HUES6 (cell line): ENCODE data around the gene FLOT1.

Source experiments
- H3K27ac ChIP-seq: 2 replicates; pipeline ENCODE4 v1.7.0; 2013; ENCODE audit warnings: low read depth, mild to moderate bottlenecking, low read length, inconsistent platforms
- H3K27me3 ChIP-seq: 2 replicates; pipeline ENCODE4 v1.6.1; 2013; ENCODE audit warnings: low read length; ENCODE audit not compliant: control insufficient read depth, insufficient read depth
- H3K36me3 ChIP-seq: 2 replicates; pipeline ENCODE4 v1.6.1; 2013; ENCODE audit warnings: low read length; ENCODE audit not compliant: control insufficient read depth, insufficient read depth
- H3K4me1 ChIP-seq: 2 replicates; pipeline ENCODE4 v1.6.1; 2013; ENCODE audit warnings: low read length; ENCODE audit not compliant: control insufficient read depth, insufficient read depth
- H3K4me3 ChIP-seq: 2 replicates; pipeline ENCODE4 v1.5.1; 2013; ENCODE audit warnings: low read depth, low read length
- H3K9ac ChIP-seq: one replicate; pipeline ENCODE4 v1.6.1; 2013; ENCODE audit warnings: mild to moderate bottlenecking, low read length
- H3K9me3 ChIP-seq: 2 replicates; pipeline ENCODE4 v1.6.1; 2013; ENCODE audit warnings: low read depth, low read length; ENCODE audit not compliant: control insufficient read depth, insufficient read depth

FLOT1 gene

GRCh38 chr6:30689985-30690384 lies 52.5 kb downstream of the FLOT1 start:
- H3K9ac ChIP-seq = peak overlapping the region; percentile 79
- no peaks in the 10 kb centered on the region for H3K36me3 ChIP-seq
- no peaks in the 10 kb centered on the region for H3K9me3 ChIP-seq
- peak overlapping the region; percentile 95 for H3K4me3 ChIP-seq
- no peaks in the 10 kb centered on the region for H3K27me3 ChIP-seq
- peak overlapping the region; percentile 32; the same call in 1 of the 2 replicates for H3K27ac ChIP-seq
- peaks cover 34% of the 10 kb centered on the region for H3K4me1 ChIP-seq

- Histone ChIP-seq H3K9me3 (no peaks in the 10 kb centered on the region), H3K9ac (peak overlapping the region; percentile 79), H3K36me3 (no peaks in the 10 kb centered on the region), H3K4me1 (peaks cover 38% of the 10 kb centered on the region), H3K27me3 (no peaks in the 10 kb centered on the region), H3K27ac (no peak overlapping the region), H3K4me3 (peak overlapping the region; percentile 95; the same call in 1 of the 2 replicates)
These were observed 53.2 kb downstream of the FLOT1 start for GRCh38 chr6:30689022-30689865.

GRCh38 chr6:30688569-30688968 lies 53.9 kb downstream of the FLOT1 start:
- no peaks in the 10 kb centered on the region for H3K9me3 ChIP-seq
- no peak overlapping the region; the same call in 1 of the 2 replicates for H3K4me3 ChIP-seq
- no peak overlapping the region for H3K9ac ChIP-seq
- H3K27ac ChIP-seq = no peak overlapping the region
- no peaks in the 10 kb centered on the region for H3K27me3 ChIP-seq
- H3K4me1 ChIP-seq = peaks cover 40% of the 10 kb centered on the region
- H3K36me3 ChIP-seq = no peaks in the 10 kb centered on the region

- Histone ChIP-seq H3K36me3 (no peaks in the 10 kb centered on the region), H3K27me3 (no peaks in the 10 kb centered on the region), H3K9ac (peak overlapping the region; percentile 84), H3K4me3 (peak overlapping the region; percentile 79), H3K9me3 (no peaks in the 10 kb centered on the region), H3K4me1 (peaks cover 47% of the 10 kb centered on the region), H3K27ac (peak overlapping the region; percentile 70; the same call in 1 of the 2 replicates)
These were observed 54.6 kb downstream of the FLOT1 start for GRCh38 chr6:30687659-30688431.

GRCh38 chr6:30686908-30687658 lies 55.4 kb downstream of the FLOT1 start:
- Histone ChIP-seq H3K9ac (peak overlapping the region; percentile 84), H3K4me3 (peak overlapping the region; percentile 79), H3K36me3 (no peaks in the 10 kb centered on the region), H3K4me1 (peaks cover 55% of the 10 kb centered on the region), H3K27ac (peak overlapping the region; percentile 70; the same call in 1 of the 2 replicates), H3K27me3 (no peaks in the 10 kb centered on the region), H3K9me3 (no peaks in the 10 kb centered on the region)

GRCh38 chr6:30686009-30686907 lies 56.2 kb downstream of the FLOT1 start, which contains the start of gene PPP1R18:
Gene PPP1R18 (minus strand): TSS chr6:30686645. CDS start chr6:30686018, 627 bp downstream.
- Histone ChIP-seq H3K9me3 (no peaks in the 10 kb centered on the region), H3K27ac (peak within 1 kb of the TSS; percentile 70; the same call in 1 of the 2 replicates), H3K27me3 (no peaks in the 10 kb centered on the region), H3K4me1 (peaks cover 55% of the 10 kb centered on the region), H3K4me3 (peak within 1 kb of the TSS; percentile 79), H3K9ac (peak within 1 kb of the TSS; percentile 84), H3K36me3 (no peaks in the 10 kb centered on the region)

- peak overlapping the region; percentile 79 for H3K4me3 ChIP-seq
- no peak overlapping the region for H3K27ac ChIP-seq
- no peaks in the 10 kb centered on the region for H3K36me3 ChIP-seq
These were observed 57.1 kb downstream of the FLOT1 start for GRCh38 chr6:30685157-30686008.

GRCh38 chr6:30684386-30685156 lies 57.9 kb downstream of the FLOT1 start:
- Histone ChIP-seq H3K9ac (peak overlapping the region; percentile 57), H3K4me3 (peak overlapping the region; percentile 79), H3K27ac (no peak overlapping the region), H3K36me3 (no peaks in the 10 kb centered on the region), H3K4me1 (peaks cover 55% of the 10 kb centered on the region), H3K27me3 (no peaks in the 10 kb centered on the region), H3K9me3 (no peaks in the 10 kb centered on the region)

More at GRCh38 chr6:30685157-30686008, 57.1 kb downstream of the FLOT1 start:
- H3K9me3 ChIP-seq = no peaks in the 10 kb centered on the region
- H3K27me3 ChIP-seq = no peaks in the 10 kb centered on the region
- peaks cover 54% of the 10 kb centered on the region for H3K4me1 ChIP-seq
- peak overlapping the region; percentile 81 for H3K9ac ChIP-seq

- Histone ChIP-seq H3K36me3 (no peaks in the 10 kb centered on the region), H3K4me1 (peaks cover 55% of the 10 kb centered on the region), H3K4me3 (peak overlapping the region; percentile 61), H3K9me3 (no peaks in the 10 kb centered on the region), H3K27me3 (no peaks in the 10 kb centered on the region), H3K9ac (peak overlapping the region; percentile 57), H3K27ac (no peak overlapping the region)
These were observed 58.5 kb downstream of the FLOT1 start for GRCh38 chr6:30683980-30684338.
